Measurements from ENCODE around the gene ATG2A.

DNA sequence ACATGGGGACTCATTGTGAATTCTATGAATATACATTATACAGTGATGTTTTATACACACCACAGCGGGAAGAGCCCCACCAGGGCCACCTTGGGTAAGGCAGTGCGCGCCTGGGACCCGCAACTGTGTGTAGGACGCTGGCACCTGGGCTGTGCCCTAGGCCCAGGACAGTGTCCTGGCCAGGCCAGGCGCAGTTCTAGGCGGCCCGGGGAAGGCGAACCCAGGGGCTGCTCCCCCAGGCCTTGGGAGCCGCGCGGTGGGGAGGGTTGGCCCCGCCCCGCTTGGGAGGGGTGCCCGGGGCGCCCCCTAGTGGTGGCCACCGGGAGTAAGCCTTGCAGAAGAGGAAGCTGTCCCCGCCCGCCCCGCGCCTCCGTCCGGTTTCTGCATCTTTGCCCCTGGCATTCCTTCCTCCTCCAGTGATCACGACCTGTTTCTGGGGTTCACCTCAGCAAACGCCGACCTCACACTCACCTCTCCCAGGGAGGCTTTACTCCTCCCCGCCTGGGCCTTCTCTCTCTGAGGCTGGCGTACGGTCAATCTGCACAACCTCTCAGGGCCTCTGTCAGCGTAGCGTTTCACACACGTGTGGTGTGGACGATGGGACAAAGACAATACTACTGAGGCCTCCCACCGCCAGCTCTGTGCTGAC, 29.1 kb downstream of the ATG2A start:
- peak; percentile 64 for TF ChIP-seq POLR2AphosphoS5 (IDR thresholded peaks at IDR 0.05; ENCODE audit: low read depth, low read length)
- TF ChIP-seq EZH2 (IDR thresholded peaks at IDR 0.05): no peak
- TF ChIP-seq, protein P1, sequence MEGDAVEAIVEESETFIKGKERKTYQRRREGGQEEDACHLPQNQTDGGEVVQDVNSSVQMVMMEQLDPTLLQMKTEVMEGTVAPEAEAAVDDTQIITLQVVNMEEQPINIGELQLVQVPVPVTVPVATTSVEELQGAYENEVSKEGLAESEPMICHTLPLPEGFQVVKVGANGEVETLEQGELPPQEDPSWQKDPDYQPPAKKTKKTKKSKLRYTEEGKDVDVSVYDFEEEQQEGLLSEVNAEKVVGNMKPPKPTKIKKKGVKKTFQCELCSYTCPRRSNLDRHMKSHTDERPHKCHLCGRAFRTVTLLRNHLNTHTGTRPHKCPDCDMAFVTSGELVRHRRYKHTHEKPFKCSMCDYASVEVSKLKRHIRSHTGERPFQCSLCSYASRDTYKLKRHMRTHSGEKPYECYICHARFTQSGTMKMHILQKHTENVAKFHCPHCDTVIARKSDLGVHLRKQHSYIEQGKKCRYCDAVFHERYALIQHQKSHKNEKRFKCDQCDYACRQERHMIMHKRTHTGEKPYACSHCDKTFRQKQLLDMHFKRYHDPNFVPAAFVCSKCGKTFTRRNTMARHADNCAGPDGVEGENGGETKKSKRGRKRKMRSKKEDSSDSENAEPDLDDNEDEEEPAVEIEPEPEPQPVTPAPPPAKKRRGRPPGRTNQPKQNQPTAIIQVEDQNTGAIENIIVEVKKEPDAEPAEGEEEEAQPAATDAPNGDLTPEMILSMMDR (IDR thresholded peaks at IDR 0.05 in 2 of 3, conservative IDR thresholded peaks at IDR 0.05 in 1 of 3; ENCODE audit: borderline replicate concordance in 1 of 3, insufficient read depth in 1 of 3, low read depth in 2 of 3, low read length in 2 of 3): peak; percentile 83 to 93 (median 88)

Measured in HCT116 (cell line).